ENCODE data around the gene PCCA. TPM values are rescaled to one million over a fixed set of nuclear protein-coding genes. Genes with fewer than 3 reads are reported as not detected.

Gene PCCA
- total and polyA plus RNA-seq, 12 donors: 27.6 to 176 (median 97.7) TPM

DNA sequence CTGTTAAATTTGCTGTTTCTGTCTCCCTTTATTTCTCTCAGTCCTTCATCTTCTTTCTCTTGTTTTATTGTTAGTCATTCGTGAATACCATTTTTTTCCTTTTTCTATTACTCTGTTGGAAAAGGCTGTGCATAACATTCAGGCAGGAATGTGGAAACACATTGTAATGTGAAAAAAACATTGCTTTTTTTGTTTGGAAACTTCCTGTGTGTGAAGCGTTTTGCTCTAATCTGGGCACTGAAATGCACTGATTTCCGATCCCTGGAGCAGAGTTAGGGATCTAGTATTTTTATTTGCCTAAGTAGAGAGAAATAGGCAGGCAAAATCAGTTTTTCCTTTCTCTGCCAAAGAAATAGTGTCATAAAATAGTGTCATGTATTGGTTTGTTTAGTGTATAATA lies 155.5 kb downstream of the PCCA start:
- TF ChIP-seq POLR2A (IDR thresholded peaks at IDR 0.05): no peak
- TF ChIP-seq, protein P1, sequence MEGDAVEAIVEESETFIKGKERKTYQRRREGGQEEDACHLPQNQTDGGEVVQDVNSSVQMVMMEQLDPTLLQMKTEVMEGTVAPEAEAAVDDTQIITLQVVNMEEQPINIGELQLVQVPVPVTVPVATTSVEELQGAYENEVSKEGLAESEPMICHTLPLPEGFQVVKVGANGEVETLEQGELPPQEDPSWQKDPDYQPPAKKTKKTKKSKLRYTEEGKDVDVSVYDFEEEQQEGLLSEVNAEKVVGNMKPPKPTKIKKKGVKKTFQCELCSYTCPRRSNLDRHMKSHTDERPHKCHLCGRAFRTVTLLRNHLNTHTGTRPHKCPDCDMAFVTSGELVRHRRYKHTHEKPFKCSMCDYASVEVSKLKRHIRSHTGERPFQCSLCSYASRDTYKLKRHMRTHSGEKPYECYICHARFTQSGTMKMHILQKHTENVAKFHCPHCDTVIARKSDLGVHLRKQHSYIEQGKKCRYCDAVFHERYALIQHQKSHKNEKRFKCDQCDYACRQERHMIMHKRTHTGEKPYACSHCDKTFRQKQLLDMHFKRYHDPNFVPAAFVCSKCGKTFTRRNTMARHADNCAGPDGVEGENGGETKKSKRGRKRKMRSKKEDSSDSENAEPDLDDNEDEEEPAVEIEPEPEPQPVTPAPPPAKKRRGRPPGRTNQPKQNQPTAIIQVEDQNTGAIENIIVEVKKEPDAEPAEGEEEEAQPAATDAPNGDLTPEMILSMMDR (IDR thresholded peaks at IDR 0.05): no peak
- WGBS, 4 donors: 67 to 72% (median 70%) methylated on average over 3 of the region's 3 CpGs

DNA sequence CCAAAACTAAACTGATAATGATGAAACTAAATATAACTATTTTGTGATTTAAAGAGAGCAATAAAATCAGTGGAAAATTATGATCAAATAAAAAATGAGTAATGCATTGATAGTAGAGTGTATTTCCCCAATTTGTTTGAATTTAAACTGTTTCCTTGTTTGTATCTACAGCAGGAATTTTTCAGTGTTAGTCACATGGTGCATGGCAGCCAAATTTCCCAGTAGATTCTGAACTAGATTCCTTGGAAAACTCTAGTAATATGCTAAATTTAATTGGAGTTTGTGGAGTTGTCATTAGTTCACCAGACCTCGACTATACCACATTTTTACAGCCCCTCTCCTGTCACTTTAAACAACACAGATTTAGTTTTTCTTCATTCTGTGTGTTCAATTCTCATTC lies 156.2 kb downstream of the PCCA start:
- no peak overlapping the region for H3K27ac ChIP-seq
- no peaks in the 10 kb centered on the region for H3K36me3 ChIP-seq (replicated peaks in 1 of 2)
- WGBS, 4 donors: 77 to 85% (median 83%) methylated on average over 1 of the region's 1 CpG
- no peak overlapping the region for H3K4me3 ChIP-seq
- DNase-seq: no peak
- H3K4me1 ChIP-seq (replicated peaks in 1 of 2): no peaks in the 10 kb centered on the region
- no peak for TF ChIP-seq POLR2A (IDR thresholded peaks at IDR 0.05)
- TF ChIP-seq, protein P1 (IDR thresholded peaks at IDR 0.05): no peak
- intact Hi-C loops (cut with DNase I): no loop called here
- H3K27me3 ChIP-seq: no peaks in the 10 kb centered on the region
- peaks cover 0 to 8% (median 0%) of the 10 kb centered on the region in 3 donors for H3K9me3 ChIP-seq (replicated peaks in 1 of 3)

More for the DNA sequence above, 155.5 kb downstream of the PCCA start:
- H3K36me3 ChIP-seq (replicated peaks in 1 of 2): no peaks in the 10 kb centered on the region
- H3K4me3 ChIP-seq: no peak overlapping the region
- peaks cover 0 to 8% (median 0%) of the 10 kb centered on the region in 3 donors for H3K9me3 ChIP-seq (replicated peaks in 1 of 3)
- H3K27me3 ChIP-seq: no peaks in the 10 kb centered on the region
- intact Hi-C loops (cut with DNase I): no loop called here
- no peak overlapping the region for H3K27ac ChIP-seq
- DNase-seq: no peak
- H3K4me1 ChIP-seq (replicated peaks in 1 of 2): no peaks in the 10 kb centered on the region

DNA sequence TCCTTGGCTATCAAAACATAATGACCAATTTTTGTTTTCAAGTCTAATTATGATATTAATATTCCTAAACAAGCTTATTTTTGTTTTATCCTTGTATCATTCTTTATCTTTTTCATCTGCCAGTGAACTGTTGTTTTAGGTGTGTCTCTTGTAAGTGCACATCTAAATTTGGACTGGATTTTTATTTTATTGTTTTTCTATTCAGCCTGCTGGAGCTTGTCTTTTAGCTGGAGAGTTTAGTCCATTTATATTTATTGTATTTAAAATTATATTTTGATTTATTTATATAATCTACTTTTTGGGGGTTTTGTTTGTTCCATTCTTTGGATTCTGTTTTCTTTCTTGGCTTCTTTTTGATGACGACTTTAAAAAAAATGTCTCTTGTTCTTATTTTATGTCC lies 159.0 kb downstream of the PCCA start:
- H3K27ac ChIP-seq: no peak overlapping the region
- peaks cover 0 to 8% (median 0%) of the 10 kb centered on the region in 3 donors for H3K9me3 ChIP-seq (replicated peaks in 1 of 3)
- DNase-seq: no peak
- no peak overlapping the region for H3K4me3 ChIP-seq
- no peaks in the 10 kb centered on the region for H3K36me3 ChIP-seq (replicated peaks in 1 of 2)
- intact Hi-C loops (cut with DNase I): no loop called here
- TF ChIP-seq POLR2A (IDR thresholded peaks at IDR 0.05): no peak
- TF ChIP-seq, protein P1 (IDR thresholded peaks at IDR 0.05): no peak
- H3K4me1 ChIP-seq (replicated peaks in 1 of 2): no peaks in the 10 kb centered on the region
- H3K27me3 ChIP-seq: no peaks in the 10 kb centered on the region
- WGBS, 4 donors: 97 to 100% (median 98%) methylated on average over 1 of the region's 1 CpG

DNA sequence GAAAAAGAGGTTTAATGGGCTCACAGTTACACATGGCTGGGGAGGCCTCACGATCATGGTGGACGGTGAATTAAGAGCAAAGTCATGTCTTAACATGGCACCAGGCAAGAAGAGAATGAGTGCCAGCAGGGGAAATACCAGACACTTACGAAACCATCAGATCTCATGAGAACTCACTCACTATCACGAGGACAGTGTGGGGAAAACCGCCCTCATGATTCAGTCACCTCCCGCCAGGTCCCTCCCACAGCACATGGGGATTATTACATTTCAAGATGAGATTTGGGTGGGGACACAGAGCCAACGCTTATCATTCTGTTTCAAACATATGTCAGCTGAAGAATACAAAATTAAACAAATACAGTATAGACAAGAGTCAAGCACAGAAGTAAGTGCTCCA lies 165.1 kb downstream of the PCCA start:
- no peak overlapping the region for H3K27ac ChIP-seq
- no peaks in the 10 kb centered on the region for H3K9me3 ChIP-seq (replicated peaks in 1 of 3)
- no peaks in the 10 kb centered on the region for H3K4me1 ChIP-seq (replicated peaks in 1 of 2)
- no peak overlapping the region for H3K4me3 ChIP-seq
- no peak for DNase-seq
- no peaks in the 10 kb centered on the region for H3K27me3 ChIP-seq
- WGBS, 4 donors: 85 to 87% (median 86%) methylated on average over 7 of the region's 7 CpGs
- TF ChIP-seq, protein P1 (IDR thresholded peaks at IDR 0.05): no peak
- TF ChIP-seq POLR2A (IDR thresholded peaks at IDR 0.05): no peak
- intact Hi-C loops (cut with DNase I): no loop called here
- H3K36me3 ChIP-seq (replicated peaks in 1 of 2): no peaks in the 10 kb centered on the region

All from adrenal gland (tissue), 12 donors.